Effector memory CD4-positive, alpha-beta T cell (primary cell): Measurements from ENCODE around the gene ACAT2.
"Not testable (repeated sequence)": the region's sequence is repeated elsewhere in the genome, so short reads cannot be mapped to it uniquely, and the experiment has no call there.

Experiments used
- DNase-seq, 3 donors: peaks; one replicate each; pipeline ENCODE4 v3.0.0-alpha.2; 2020
- H3K27ac ChIP-seq: 2 replicates; pipeline ENCODE4 v1.7.0; 2013; ENCODE audit warnings: mild to moderate bottlenecking, low read length, moderate library complexity; ENCODE audit not compliant: insufficient read depth, poor library complexity, severe bottlenecking
- H3K27me3 ChIP-seq: replicated peaks from 2 replicates; pipeline ENCODE4 v1.7.0; 2013; ENCODE audit warnings: mild to moderate bottlenecking, low read length; ENCODE audit not compliant: insufficient read depth, control insufficient read depth, poor library complexity, severe bottlenecking
- H3K36me3 ChIP-seq: 2 replicates; pipeline ENCODE4 v1.7.0; 2013; ENCODE audit warnings: mild to moderate bottlenecking, low read length, moderate library complexity; ENCODE audit not compliant: control insufficient read depth, insufficient read depth
- H3K4me1 ChIP-seq: 2 replicates; pipeline ENCODE4 v1.7.0; 2013; ENCODE audit warnings: low read length, mild to moderate bottlenecking; ENCODE audit not compliant: control insufficient read depth, insufficient read depth, poor library complexity, severe bottlenecking
- H3K4me3 ChIP-seq: 2 replicates; pipeline ENCODE4 v1.7.0; 2013; ENCODE audit warnings: low read length, low read depth, mild to moderate bottlenecking; ENCODE audit not compliant: insufficient read depth, poor library complexity, severe bottlenecking
- H3K9me3 ChIP-seq: 2 replicates; pipeline ENCODE4 v1.7.0; 2013; ENCODE audit warnings: mild to moderate bottlenecking, low read length, moderate library complexity; ENCODE audit not compliant: control insufficient read depth
- total RNA-seq, 3 donors: gene quantifications; one replicate each; lab custom pipeline; 2026; lab: John Stamatoyannopoulos, UW

The ACAT2 gene
- total RNA-seq = 22.1 to 34.4 (median 25.4) reads per million in 3 donors

DNA sequence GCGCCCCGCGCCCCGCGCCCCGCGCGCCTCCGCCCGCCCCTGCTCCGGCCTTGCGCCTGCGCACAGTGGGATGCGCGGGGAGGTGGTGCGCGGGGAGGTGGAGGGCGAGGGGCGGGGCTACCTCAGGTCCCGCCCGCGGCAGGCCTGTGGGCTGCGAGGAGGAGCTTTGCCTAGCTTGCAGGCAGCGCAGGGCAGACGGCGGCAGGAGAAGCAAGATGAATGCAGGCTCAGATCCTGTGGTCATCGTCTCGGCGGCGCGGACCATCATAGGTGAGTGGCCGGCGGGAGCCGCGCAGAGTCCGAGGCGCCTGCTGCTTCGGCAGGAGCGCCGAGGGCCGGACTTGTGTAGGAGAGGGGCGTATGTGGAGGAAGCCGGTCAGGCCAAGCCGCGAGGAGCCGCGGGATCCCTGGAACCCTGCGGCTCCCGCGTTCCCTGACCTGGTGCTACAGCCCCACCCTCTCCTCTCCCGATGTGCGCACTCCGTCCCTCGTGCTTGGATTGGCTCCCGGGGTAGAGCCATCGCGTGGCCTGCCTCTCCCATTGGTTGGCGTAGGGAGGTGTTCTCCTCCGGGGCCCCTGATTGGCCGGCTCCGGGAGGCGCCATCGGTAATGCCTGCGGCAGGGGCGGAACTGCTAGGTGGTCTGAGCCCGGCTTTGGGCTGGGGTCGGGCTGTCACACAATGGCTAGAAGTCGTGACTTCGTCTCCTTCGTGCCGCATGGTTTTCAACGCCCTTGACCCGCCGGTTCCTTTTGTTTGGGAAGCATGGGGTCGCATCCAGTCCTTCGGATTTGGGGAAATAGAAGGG is at the start of gene ACAT2:
Gene ACAT2 (plus strand): TSS at position 173 of the 808 bp plus-strand sequence. CDS start 43 bp downstream, at position 216.
- DNase-seq = peak; percentile 87 to 94 (median 89)
- H3K36me3 ChIP-seq = peaks cover 11% of the 10 kb centered on the region
- H3K9me3 ChIP-seq = no peaks in the 10 kb centered on the region
- peak within 1 kb of the TSS; percentile 88 for H3K27ac ChIP-seq
- peak within 1 kb of the TSS; percentile 69 for H3K4me3 ChIP-seq
- H3K27me3 ChIP-seq = no peaks in the 10 kb centered on the region
- H3K4me1 ChIP-seq = peaks cover 6% of the 10 kb centered on the region

DNA sequence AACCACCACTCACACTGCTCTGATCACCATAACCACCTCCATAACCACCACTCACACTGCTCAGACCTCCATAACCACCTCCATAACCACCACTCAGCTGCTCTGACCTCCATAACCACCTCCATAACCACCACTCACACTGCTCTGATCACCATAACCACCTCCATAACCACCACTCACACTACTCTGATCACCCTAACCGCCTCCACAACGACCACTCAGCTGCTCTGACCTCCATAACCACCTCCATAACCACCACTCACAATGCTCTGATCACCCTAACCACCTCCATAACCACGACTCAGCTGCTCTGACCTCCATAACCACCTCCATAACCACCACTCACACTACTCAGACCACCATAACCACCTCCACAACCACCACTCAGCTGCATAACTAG is 49.5 kb upstream of the ACAT2 start:
- not testable (repeated sequence) for H3K27ac ChIP-seq, H3K36me3 ChIP-seq, H3K4me3 ChIP-seq, DNase-seq, H3K9me3 ChIP-seq, H3K4me1 ChIP-seq, H3K27me3 ChIP-seq

DNA sequence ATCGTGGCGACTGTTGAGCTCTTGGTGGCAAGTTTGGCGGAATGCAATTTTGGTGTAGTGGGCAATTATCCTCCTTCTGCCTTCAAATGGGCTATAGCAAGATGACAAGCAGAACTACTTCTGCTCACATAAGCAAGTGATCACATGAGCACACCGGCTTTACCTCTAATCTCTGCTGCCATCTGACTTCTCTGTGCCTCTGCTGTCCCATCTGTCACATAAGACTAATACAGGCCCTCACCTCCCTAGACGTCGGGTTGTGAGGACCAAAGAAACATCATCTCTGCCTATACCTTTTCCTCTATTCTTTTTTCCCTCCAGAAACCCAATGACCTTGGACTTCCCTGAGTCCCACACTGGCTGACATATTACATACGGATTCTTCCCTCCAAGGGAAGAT is 47.9 kb upstream of the ACAT2 start:
- Histone ChIP-seq H3K36me3 (no peaks in the 10 kb centered on the region), H3K4me3 (no peak overlapping the region), H3K27ac (no peak overlapping the region), H3K4me1 (no peaks in the 10 kb centered on the region), H3K9me3 (no peaks in the 10 kb centered on the region), H3K27me3 (no peaks in the 10 kb centered on the region)
- DNase-seq = no peak

DNA sequence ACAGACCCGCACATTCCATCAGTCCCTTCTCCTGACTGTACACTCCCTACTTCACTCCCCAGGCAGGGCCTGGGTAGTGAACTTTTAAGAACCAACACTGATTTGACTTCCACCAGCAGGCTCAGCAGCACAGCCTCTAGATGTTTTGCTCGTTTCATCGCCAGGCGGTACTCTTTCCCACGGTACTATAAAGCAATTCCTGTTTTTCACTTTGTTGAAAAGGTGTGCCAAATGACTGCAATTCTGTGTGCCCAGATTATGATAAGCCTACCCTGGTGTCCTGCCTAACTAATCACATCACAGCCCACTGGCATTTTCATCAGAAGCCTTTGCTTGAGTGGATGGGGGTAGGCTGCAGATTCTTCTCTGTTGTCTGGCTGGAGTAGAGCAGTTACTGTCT is 47.4 kb upstream of the ACAT2 start:
- DNase-seq = no peak
- no peaks in the 10 kb centered on the region for H3K36me3 ChIP-seq
- H3K27me3 ChIP-seq = no peaks in the 10 kb centered on the region
- H3K9me3 ChIP-seq = no peaks in the 10 kb centered on the region
- no peaks in the 10 kb centered on the region for H3K4me1 ChIP-seq
- H3K27ac ChIP-seq = no peak overlapping the region
- H3K4me3 ChIP-seq = no peak overlapping the region

DNA sequence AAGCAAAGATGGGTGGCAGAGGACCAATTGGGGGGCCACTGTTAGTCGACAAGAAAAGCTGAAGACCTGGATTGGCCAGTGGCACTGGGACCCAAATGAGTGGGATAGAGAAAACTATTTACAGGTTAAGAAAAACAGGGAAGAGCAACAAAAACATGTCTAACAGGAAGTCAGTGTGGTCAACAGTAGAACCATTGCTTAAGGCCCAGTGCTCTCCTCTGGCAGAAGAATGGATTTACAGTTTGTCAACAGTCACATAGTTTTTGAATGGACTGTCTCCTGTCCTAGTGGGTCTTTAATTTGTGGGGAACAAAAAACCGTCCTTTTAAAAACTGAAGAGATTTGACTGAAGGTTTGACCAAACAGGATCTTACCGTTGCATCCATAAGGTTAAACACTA is 46.7 kb upstream of the ACAT2 start:
- Histone ChIP-seq H3K27me3 (no peaks in the 10 kb centered on the region), H3K9me3 (no peaks in the 10 kb centered on the region), H3K36me3 (no peaks in the 10 kb centered on the region), H3K27ac (no peak overlapping the region), H3K4me1 (no peaks in the 10 kb centered on the region), H3K4me3 (no peak overlapping the region)
- DNase-seq = no peak

DNA sequence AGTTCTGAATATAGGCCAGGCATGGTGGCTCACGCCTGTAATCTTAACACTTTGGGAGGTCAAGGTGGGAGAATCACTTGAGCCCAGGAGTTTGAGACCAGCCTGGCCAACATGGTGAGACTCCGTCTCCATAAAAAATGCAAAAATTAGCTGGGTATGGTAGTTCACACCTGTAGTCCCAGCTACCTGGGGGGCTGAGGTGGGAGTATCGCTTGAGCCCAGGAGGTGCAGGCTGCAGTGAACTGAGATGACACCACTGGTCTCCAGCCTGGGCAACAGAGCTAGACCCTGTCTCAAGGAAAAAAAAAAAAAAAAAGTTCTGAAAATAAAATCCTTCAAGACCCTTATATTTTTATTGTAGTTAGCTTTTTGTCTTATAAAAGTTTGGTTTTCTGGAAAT is 46.2 kb upstream of the ACAT2 start:
- H3K36me3 ChIP-seq = no peaks in the 10 kb centered on the region
- no peaks in the 10 kb centered on the region for H3K4me1 ChIP-seq
- DNase-seq = no peak
- no peaks in the 10 kb centered on the region for H3K9me3 ChIP-seq
- no peak overlapping the region for H3K4me3 ChIP-seq
- H3K27ac ChIP-seq = no peak overlapping the region
- H3K27me3 ChIP-seq = no peaks in the 10 kb centered on the region

DNA sequence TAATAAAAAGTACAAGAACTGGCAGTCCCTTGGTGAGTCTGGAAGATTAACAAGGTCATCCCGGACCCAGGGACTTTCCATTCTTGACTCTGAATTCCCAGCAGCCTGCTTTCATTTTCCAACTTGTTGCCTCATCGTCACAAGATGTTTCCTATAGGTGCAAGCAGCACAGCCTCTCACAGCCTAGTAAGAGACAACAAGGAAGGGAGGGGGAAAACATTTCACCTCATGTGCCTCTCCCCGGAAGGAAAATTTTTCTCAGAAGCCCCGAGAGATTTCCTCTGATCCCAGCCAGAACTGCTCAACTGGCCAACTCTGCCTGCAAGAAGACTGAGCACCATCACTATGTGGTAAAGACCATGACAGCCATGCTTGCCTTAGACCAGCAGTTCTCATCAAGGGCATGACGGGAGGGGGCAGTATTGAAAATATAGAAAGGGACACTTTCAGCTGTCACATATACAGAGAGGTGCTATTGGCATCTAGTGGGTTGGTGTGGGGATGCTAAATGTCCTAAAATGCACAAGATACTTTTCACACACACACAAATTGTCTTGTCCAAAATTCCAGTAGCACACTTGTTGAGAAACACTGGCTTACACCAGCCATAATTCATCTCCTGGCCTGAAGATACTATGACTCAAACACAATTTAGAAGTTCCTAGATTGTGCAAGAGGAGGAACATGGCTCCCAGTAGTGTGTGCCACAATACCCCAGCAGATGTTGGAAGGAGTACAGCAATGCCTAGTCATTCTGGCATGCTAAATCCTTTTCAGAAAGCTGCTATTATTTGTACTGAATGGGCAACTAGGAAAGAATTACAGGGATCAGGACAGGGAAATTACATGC is 45.4 kb upstream of the ACAT2 start:
- no peaks in the 10 kb centered on the region for H3K9me3 ChIP-seq
- H3K4me1 ChIP-seq = no peaks in the 10 kb centered on the region
- H3K27ac ChIP-seq = no peak overlapping the region
- H3K4me3 ChIP-seq = no peak overlapping the region
- H3K27me3 ChIP-seq = no peaks in the 10 kb centered on the region
- no peak for DNase-seq
- H3K36me3 ChIP-seq = no peaks in the 10 kb centered on the region

DNA sequence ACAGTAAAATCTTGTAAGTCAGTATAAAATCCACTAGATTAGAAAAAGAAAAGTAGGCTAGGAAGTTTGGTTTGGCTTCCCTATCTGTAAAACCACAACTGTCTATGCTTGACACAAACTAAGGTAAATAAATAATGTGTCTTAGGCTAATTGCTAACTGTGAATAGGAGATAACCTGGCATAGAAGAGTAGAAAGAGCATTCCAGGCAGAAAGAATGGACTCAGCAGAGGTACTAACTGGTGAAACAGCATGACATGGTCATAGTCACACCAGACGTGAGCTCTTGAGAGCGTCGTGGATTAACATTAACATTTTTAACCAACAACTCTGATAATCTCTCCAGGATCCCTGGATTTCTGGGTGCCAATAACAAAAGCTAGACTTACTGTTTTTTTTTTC is 43.2 kb upstream of the ACAT2 start:
- Histone ChIP-seq H3K36me3 (no peaks in the 10 kb centered on the region), H3K9me3 (no peaks in the 10 kb centered on the region), H3K4me1 (no peaks in the 10 kb centered on the region), H3K27me3 (no peaks in the 10 kb centered on the region), H3K27ac (no peak overlapping the region), H3K4me3 (no peak overlapping the region)
- no peak for DNase-seq

DNA sequence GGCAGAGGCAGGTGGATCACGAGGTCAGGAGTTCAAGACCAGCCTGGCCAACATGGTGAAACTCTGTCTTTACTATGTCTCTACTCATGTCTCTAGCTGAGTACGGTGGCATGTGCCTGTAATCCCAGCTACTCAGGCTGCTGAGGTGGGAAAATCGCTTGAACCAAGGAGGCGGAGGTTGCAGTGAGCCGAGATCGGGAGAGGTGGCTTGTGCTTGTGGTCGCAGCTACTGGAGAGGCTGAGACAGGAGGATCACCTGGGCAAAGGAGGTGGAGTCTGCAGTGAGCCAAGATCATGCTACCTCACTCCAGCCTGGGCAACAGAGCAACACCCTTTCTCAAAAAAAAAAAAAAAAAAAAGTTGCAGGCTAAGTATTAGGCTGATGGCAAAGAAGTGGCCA is 42.6 kb upstream of the ACAT2 start:
- no peak for DNase-seq

DNA sequence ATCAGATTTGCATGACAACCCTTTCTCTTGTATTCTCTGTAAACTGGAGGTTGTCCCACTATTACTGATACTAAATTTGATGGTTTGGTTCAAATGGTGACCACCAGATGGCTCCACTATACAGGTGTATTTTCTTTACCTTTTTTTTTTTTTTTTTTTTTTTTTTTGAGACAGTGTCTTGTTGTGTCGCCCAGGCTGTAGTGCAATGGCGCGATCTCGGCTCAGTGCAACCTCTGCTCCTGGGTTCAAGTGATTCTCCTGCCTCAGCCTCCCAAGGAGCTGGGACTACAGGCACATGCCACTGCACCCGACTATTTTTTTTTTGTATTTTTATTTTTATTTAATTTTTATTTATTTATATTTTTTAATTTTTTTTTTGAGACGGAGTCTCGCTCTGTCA is 41.1 kb upstream of the ACAT2 start:
- Histone ChIP-seq H3K4me1 (peaks cover under 1% of the 10 kb centered on the region), H3K27me3 (no peaks in the 10 kb centered on the region), H3K4me3 (no peak overlapping the region), H3K27ac (no peak overlapping the region), H3K36me3 (no peaks in the 10 kb centered on the region), H3K9me3 (no peaks in the 10 kb centered on the region)
- DNase-seq = peak in 1 of 3 donors; percentile 39

More for the DNA sequence above, 42.6 kb upstream of the ACAT2 start:
- H3K4me3 ChIP-seq = no peak overlapping the region
- H3K27me3 ChIP-seq = no peaks in the 10 kb centered on the region
- no peaks in the 10 kb centered on the region for H3K4me1 ChIP-seq
- no peaks in the 10 kb centered on the region for H3K9me3 ChIP-seq
- H3K36me3 ChIP-seq = no peaks in the 10 kb centered on the region
- H3K27ac ChIP-seq = no peak overlapping the region
